B cell (primary cell): ENCODE results near the gene GLI1. TPM values are rescaled to one million over a fixed set of nuclear protein-coding genes. Genes with fewer than 3 reads are reported as not detected.
"Not testable (repeated sequence)": the region's sequence is repeated elsewhere in the genome, so short reads cannot be mapped to it uniquely, and the experiment has no call there.

Experiments
- ATAC-seq: fragments of 200-7000 bp; cut with Tn5 transposase; one replicate; pipeline ENCODE4 v1.10.0; 2021; ENCODE audit warnings: low read depth, mild to moderate bottlenecking, moderate number of reproducible peaks, moderate library complexity
- CTCF ChIA-PET: fragments of 350-600 bp; sonication (Branson Sonifier 250); formaldehyde crosslinking; loops from one replicate; lab custom pipeline; 2021; ENCODE audit warnings: antibody characterized with exemption, inconsistent platforms; lab: Charles Lee
- POLR2A ChIA-PET: fragments of 350-600 bp; sonication (Branson Sonifier 250); formaldehyde crosslinking; loops from one replicate; lab custom pipeline; 2021; ENCODE audit warnings: antibody characterized with exemption; lab: Charles Lee
- DNase-seq: peaks from one replicate; pipeline ENCODE4 v3.0.0; 2013
- H2AFZ ChIP-seq: 2 replicates; pipeline ENCODE4 v1.6.1; 2012; ENCODE audit warnings: mild to moderate bottlenecking, low read depth, low read length; ENCODE audit not compliant: insufficient read depth, poor library complexity, severe bottlenecking
- H3K27ac ChIP-seq, 2 donors: 1 replicate in 1 of 2; 2 replicates in 1 of 2; pipeline ENCODE4 v1.5.1; 2012 to 2013; ENCODE audit warnings: low read length in 2 of 2, mild to moderate bottlenecking in 2 of 2, moderate library complexity in 1 of 2
- H3K27me3 ChIP-seq, 4 experiments: fragments of 200-600 bp in 1 of 4; sonication (generic) in 1 of 4; replicated peaks in 1 of 4; 1 replicate in 2 of 4; 2 replicates in 2 of 4; pipeline versions ENCODE4 v1.6.1 to v1.7.0; 2013 to 2016; ENCODE audit warnings: low read length in 3 of 4, mild to moderate bottlenecking in 2 of 4, mixed read lengths in 1 of 4, moderate library complexity in 1 of 4; ENCODE audit not compliant: insufficient read depth in 4 of 4, control insufficient read depth in 3 of 4; ENCODE audit errors: control extremely low read depth in 1 of 4
- H3K36me3 ChIP-seq, 2 experiments: replicated peaks in 1 of 2; 1 replicate in 1 of 2; 2 replicates in 1 of 2; pipeline versions ENCODE4 v1.6.1 to v1.7.1; 2013; ENCODE audit warnings: low read length in 1 of 2; ENCODE audit not compliant: insufficient read depth in 2 of 2, control insufficient read depth in 1 of 2; ENCODE audit errors: control extremely low read depth in 1 of 2, extremely low read depth in 1 of 2
- H3K4me1 ChIP-seq, 2 donors: fragments of 200-600 bp in 1 of 2; sonication (generic) in 1 of 2; 1 replicate in 1 of 2; 2 replicates in 1 of 2; pipeline versions ENCODE4 v1.5.1 to v1.6.1; 2013 to 2017; ENCODE audit warnings: low read length in 2 of 2; ENCODE audit not compliant: control insufficient read depth in 2 of 2, insufficient read depth in 2 of 2
- H3K4me2 ChIP-seq: replicated peaks from 2 replicates; pipeline ENCODE3; 2012; ENCODE audit warnings: mild to moderate bottlenecking, low read depth, low read length; ENCODE audit not compliant: poor library complexity, severe bottlenecking
- H3K4me3 ChIP-seq, 5 experiments: fragments of 200-600 bp in 1 of 5; sonication (generic) in 1 of 5; 1 replicate in 3 of 5; 2 replicates in 2 of 5; pipeline versions ENCODE4 v1.5.1 to v1.7.0; 2011 to 2016; ENCODE audit warnings: low read length in 4 of 5, mild to moderate bottlenecking in 4 of 5, low read depth in 2 of 5, control low read depth in 1 of 5, moderate library complexity in 1 of 5; ENCODE audit not compliant: insufficient read depth in 1 of 5; ENCODE audit errors: control extremely low read depth in 1 of 5, extremely low read depth in 1 of 5
- H3K79me2 ChIP-seq: fragments of 200-600 bp; sonication (generic); one replicate; pipeline ENCODE4 v1.6.0; 2016; ENCODE audit warnings: low read length; ENCODE audit not compliant: control insufficient read depth, insufficient read depth
- H3K9ac ChIP-seq: fragments of 200-600 bp; sonication (generic); 2 replicates; pipeline ENCODE4 v1.6.1; 2017; ENCODE audit warnings: mild to moderate bottlenecking, low read length, moderate library complexity
- H3K9me3 ChIP-seq, 3 donors: one replicate each; pipeline versions ENCODE4 v1.6.1 to v1.7.1; 2013; ENCODE audit warnings: low read length in 2 of 3; ENCODE audit not compliant: control insufficient read depth in 2 of 3, insufficient read depth in 1 of 3; ENCODE audit errors: control extremely low read depth in 1 of 3
- H4K20me1 ChIP-seq: 2 replicates; pipeline ENCODE4 v1.6.0; 2012; ENCODE audit warnings: mild to moderate bottlenecking, low read length; ENCODE audit not compliant: insufficient read depth, control insufficient read depth, poor library complexity, severe bottlenecking
- H3K27ac Mint-ChIP-seq: one replicate; pipeline ENCODE4 v1.8.0; 2021; ENCODE audit warnings: mixed read lengths
- H3K27me3 Mint-ChIP-seq: one replicate; pipeline ENCODE4 v1.8.0; 2021; ENCODE audit warnings: mixed read lengths
- H3K4me1 Mint-ChIP-seq: one replicate; pipeline ENCODE4 v1.8.0; 2021; ENCODE audit warnings: mixed read lengths
- H3K4me3 Mint-ChIP-seq: one replicate; pipeline ENCODE4 v1.8.0; 2021; ENCODE audit warnings: mixed read lengths
- H3K9me3 Mint-ChIP-seq: one replicate; pipeline ENCODE4 v1.8.0; 2022; ENCODE audit warnings: mixed read lengths; ENCODE audit not compliant: insufficient read depth
- EZH2 ChIP-seq: IDR thresholded peaks from 2 replicates; pipeline ENCODE4 v1.6.1; 2012; ENCODE audit warnings: borderline replicate concordance, low read depth, mild to moderate bottlenecking, moderate library complexity, low read length; ENCODE audit not compliant: insufficient read depth, poor library complexity, severe bottlenecking
- WGBS: methylation state at CpG from one replicate; pipeline ENCODE4 v1.1.5; 2013; ENCODE audit warnings: missing lambda C conversion rate; ENCODE audit not compliant: insufficient coverage; 5-methylcytosine and 5-hydroxymethylcytosine counted together
- intact Hi-C: fragments of 100-400 bp; cut with micrococcal nuclease; formaldehyde crosslinking; loops from one replicate; pipeline ENCODE4 v1.10.0; 2022
- polyA plus RNA-seq: library from polyadenylated mRNA; depleted of rRNA; stranded (reverse); fragments of >200 nt; gene quantifications from 2 replicates; pipeline ENCODE4 v1.2.3, GENCODE V29; 2012
- total RNA-seq, 2 donors: library from RNA; stranded (reverse); fragments of 120-200 nt in 1 of 2; gene quantifications; 1 replicate in 1 of 2; 2 replicates in 1 of 2; pipeline versions ENCODE4 v1.2.3 to v1.2.4, GENCODE V29; 2013 to 2022
- TF ChIP-seq, protein P1 (sequence below): fragments of 200-600 bp; IDR thresholded peaks from one replicate; pipeline ENCODE4 v1.8.0; 2022; ENCODE audit warnings: antibody characterized with exemption, mild to moderate bottlenecking

The GLI1 gene
- total and polyA plus RNA-seq, 2 donors (not counting 1 experiment from before 2014, with no cell fraction given), result 4.1 to 5.4 TPM

DNA sequence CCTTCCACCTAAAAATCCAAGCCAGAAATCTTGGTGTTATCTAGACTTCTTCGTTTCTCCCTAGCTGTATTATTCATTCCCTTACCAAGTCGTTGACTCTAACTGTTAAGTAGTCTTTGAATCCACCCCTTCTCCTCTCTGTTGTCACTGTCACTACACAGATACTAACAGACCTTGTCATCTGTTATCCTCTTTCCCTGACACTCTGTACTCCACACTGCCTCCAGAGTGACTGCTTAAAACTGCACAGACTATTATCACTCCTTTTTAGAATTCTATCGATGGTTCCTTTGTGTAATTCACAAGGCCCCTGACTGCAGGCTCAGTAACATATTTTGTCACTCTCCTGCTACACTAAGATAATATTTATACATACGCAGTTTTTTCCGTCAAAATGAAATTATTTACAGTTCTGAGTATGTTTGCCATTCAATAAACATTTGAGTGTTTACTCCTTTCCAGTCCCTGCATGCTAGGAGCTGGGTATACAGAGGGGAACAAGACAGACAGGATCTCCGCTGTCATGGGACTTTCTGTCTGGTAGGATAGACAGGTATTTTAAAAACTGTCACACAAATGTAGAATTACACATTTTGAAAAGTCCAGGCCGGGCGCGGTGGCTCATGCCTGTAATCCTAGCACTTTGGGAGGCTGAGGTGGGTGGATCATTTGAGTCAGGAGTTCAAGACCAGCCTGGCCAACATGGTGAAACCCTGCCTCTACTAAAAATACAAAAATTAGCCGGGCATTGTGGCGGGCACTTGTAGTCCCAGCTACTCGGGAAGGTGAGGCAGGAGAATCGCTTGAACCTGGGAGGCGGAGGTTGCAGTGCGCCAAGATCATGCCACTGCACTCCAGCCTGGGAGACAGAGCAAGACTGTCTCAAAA is 32.1 kb downstream of the GLI1 start:
- Mint-ChIP-seq H3K27ac (no peak overlapping the region), H3K4me3 (no peak overlapping the region), H3K9me3 (no peaks in the 10 kb centered on the region), H3K4me1 (peaks cover 25% of the 10 kb centered on the region), H3K27me3 (no peaks in the 10 kb centered on the region)
- Histone ChIP-seq H2AFZ (no peak overlapping the region), H3K4me3 (no peak overlapping the region), H3K4me1 (peaks cover 15 to 20% of the 10 kb centered on the region in 2 donors), H3K36me3 (peaks cover 5 to 38% of the 10 kb centered on the region in 2 experiments), H3K27ac (no peak overlapping the region), H3K9me3 (no peaks in the 10 kb centered on the region), H4K20me1 (peaks cover 5% of the 10 kb centered on the region), H3K27me3 (no peaks in the 10 kb centered on the region), H3K9ac (no peak overlapping the region), H3K79me2 (peaks cover 38% of the 10 kb centered on the region), H3K4me2 (no peak overlapping the region)
- 97% methylated on average over 8 of the region's 15 CpGs for WGBS
- TF ChIP-seq, protein P1, sequence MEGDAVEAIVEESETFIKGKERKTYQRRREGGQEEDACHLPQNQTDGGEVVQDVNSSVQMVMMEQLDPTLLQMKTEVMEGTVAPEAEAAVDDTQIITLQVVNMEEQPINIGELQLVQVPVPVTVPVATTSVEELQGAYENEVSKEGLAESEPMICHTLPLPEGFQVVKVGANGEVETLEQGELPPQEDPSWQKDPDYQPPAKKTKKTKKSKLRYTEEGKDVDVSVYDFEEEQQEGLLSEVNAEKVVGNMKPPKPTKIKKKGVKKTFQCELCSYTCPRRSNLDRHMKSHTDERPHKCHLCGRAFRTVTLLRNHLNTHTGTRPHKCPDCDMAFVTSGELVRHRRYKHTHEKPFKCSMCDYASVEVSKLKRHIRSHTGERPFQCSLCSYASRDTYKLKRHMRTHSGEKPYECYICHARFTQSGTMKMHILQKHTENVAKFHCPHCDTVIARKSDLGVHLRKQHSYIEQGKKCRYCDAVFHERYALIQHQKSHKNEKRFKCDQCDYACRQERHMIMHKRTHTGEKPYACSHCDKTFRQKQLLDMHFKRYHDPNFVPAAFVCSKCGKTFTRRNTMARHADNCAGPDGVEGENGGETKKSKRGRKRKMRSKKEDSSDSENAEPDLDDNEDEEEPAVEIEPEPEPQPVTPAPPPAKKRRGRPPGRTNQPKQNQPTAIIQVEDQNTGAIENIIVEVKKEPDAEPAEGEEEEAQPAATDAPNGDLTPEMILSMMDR, result peak; percentile 37
- TF ChIP-seq EZH2, result no peak
- DNase-seq (no peak), ATAC-seq (no peak)
- intact Hi-C loops, result no loop called here
- ChIA-PET POLR2A (no interaction called here), CTCF (interaction anchor here (2.0 kb wide), 1 partner anchor 16 kb away, joined by 6 read pairs; no protein-coding TSS in a partner anchor)

GRCh38 chr12:57495051-57495701 is 35.6 kb downstream of the GLI1 start:
- CTCF ChIA-PET, result not testable (repeated sequence)

More at GRCh38 chr12:57495051-57495701, 35.6 kb downstream of the GLI1 start:
- POLR2A ChIA-PET, H3K9me3 ChIP-seq, H3K4me1 ChIP-seq, H3K27me3 Mint-ChIP-seq, H3K4me3 Mint-ChIP-seq, H3K4me3 ChIP-seq, H3K27ac Mint-ChIP-seq, H3K9me3 Mint-ChIP-seq, H4K20me1 ChIP-seq, DNase-seq, H2AFZ ChIP-seq, H3K27me3 ChIP-seq, H3K27ac ChIP-seq, H3K4me2 ChIP-seq, H3K9ac ChIP-seq, intact Hi-C loops, ATAC-seq: not testable (repeated sequence)
- 96% methylated on average over 32 of the region's 48 CpGs for WGBS
- peaks cover 11% of the 10 kb centered on the region for H3K4me1 Mint-ChIP-seq
- Histone ChIP-seq H3K79me2 (peaks cover 27% of the 10 kb centered on the region), H3K36me3 (peaks cover 5 to 50% of the 10 kb centered on the region in 2 experiments)
